NCI-H1092 (cell line): Measurements from ENCODE around the gene LARGE2.

Experiments used
- DNase-seq: peaks from one replicate; lab custom pipeline; 2025; lab: John Stamatoyannopoulos, UW

LARGE2 gene

DNA sequence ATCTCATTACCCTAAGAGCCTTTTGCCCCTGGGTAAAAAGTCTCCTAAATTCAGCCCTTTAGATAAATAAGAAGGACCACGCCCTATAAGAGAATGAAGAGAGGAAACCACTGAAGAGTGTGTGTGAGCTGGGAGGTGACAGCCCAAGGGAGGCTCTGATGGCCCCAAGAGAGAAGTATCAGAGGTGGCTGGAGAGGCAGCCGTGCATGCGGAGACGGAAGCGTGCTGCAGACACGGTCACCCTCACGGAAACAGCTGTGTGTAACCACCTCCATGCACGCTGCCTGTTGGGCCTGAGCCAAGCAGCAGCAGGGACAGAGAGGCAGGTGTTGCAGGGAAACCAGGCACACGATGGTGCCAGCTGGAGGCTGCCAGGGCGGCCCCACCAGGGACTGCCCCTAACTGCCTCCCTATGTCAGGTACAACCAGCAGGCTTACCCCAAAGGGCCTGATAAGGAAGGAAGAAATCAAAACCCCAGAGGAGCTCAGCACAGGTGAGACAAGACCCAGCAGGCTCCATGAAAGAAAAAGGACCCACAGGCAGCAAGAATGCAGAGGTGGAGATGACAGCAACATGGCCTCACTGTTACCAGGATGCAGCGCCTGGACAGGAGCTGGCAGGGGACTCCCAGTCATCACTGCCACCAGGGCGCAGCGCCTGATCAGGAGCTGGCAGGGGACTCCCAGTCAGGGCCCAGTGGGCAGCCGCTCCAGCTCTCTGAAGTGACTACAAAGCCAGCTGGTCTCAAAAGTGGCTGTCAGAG is 7.8 kb downstream of the LARGE2 start:
- DNase-seq: peak; percentile 83

- no peak for DNase-seq
Observed at GRCh38 chr11:45930951-45931570, 8.6 kb downstream of the LARGE2 start.

DNA sequence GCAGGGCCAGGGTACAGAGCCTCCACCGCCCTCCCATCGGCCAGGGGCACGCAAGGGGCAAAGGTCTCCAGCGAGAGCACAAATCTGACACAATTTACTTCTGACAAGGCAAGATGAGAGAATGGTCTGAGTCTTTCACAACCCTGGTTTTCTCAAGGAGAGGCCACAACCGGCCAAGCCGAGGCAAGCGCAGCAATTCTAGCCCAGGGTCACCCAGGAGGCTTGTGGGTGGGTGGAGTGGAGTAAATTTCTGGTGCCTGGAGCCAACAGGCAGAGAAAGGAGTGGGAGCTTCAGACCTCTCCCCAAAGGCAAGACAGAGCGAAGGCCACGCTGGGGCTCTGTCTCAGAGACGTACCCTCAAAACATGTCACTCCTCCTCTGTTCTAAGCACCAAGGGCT is 9.3 kb downstream of the LARGE2 start:
- DNase-seq: no peak

DNA sequence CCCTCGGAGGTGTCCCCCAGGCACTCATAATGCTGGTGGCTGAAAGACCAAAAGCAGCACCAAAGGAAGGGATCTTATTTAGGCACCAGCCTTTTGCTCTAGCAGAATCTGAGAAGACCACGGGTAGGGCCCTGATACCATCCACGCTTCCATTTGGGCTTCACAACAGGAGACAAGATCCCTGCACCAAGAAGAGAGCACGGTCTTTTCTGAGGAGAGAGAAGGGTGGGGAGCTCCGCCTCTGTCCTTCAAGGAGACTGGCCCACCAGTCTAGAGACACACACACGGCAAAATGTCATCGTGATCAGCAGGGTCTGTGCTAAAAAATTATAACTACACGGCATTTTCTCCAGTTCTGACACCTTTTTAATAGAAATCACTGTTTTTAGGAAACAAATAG is 9.8 kb downstream of the LARGE2 start:
- no peak for DNase-seq

DNA sequence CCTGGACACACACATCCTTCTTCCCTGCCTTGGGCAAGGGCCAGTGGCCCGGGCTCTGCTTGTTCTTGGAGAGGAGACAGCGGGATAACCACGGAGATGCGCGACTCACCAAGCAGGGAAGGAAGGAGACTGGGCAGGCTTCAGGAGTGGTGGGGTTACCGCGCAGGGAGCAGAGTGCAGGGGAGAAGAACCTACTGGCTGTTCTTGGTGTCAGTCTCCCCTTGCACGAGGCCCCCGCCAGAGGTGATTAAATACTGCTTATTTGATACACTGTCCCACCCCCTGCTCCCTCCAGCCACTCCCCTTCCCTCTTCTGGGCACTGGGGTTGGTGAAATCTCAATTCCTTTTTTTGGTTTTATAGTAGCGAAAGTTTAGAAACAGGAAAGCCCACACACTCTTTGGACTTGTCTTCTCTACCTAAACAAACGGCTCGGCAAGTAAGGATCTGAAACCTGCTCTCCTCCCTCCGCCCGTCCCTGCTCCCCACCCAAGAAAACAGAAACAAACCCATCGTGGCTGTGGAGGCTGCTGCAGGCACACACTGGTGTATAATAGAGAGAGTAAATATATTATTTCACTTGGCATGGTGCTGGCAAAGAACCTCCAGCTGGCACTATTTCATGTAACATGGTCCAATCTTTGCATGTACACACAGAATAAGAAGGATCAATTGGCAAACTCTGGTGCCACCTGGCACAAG is 10.8 kb downstream of the LARGE2 start:
- no peak for DNase-seq

GRCh38 chr11:45933846-45934579 is 11.6 kb downstream of the LARGE2 start:
- no peak for DNase-seq

GRCh38 chr11:45934580-45935318 is 12.3 kb downstream of the LARGE2 start:
- no peak for DNase-seq

DNA sequence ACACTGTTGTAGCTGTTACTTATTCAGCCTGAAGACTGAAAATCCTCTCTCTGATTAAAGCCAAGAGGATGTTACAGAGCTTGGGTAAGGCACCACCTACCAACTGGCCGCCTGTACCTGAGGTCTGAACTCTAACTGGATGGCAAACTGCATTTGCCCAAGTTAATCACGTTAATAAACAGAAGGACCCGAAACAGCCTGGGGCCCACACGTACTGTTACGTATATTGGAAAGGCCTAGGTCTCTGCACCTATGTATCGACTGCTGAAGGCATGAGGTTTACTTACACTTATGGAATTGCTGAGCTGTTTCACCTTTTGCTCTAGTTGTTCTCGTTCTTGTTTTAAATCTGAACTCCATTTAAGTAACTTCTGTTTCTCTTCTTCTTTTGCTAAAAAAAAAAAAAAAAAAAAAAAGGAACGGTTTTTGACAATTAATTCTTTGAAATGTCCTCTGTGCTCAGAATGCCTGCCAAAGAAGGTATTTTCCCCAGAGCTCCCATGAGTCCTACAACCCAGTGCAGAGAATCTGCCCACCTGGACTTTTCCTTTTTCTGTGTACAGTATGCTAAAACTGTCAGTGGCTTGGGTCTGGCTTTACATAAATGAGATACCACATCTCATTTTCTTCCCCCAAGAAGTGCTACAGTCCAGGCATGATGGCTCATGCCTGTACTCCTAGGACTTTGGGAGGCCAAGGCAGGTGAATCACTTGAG is 13.1 kb downstream of the LARGE2 start:
- DNase-seq: no peak

DNA sequence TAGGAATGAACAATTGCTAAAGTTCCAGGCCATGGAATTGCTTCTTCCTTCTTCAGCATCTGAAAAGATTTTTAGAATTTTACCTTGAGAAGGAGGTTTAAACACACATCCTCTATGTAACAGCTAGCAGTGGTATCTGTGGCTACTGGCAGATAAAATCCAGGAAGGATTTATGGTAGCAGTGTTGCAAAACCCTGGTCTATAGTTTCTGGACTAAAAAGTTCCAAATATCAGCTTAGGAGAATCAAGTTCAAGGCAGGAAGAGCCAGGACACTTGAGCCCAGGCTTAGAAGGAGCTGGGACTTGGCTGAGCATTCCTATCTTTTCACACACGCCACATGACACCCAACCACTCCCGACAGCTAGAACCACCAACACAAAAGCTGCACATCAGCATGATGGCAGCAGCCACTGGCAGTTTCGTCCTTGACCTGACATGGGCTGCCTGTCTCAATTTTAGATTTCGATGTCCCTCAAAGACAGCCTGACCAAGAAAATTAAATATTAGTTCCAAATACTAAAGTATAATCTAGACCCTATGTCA is 14.1 kb downstream of the LARGE2 start:
- no peak for DNase-seq

DNA sequence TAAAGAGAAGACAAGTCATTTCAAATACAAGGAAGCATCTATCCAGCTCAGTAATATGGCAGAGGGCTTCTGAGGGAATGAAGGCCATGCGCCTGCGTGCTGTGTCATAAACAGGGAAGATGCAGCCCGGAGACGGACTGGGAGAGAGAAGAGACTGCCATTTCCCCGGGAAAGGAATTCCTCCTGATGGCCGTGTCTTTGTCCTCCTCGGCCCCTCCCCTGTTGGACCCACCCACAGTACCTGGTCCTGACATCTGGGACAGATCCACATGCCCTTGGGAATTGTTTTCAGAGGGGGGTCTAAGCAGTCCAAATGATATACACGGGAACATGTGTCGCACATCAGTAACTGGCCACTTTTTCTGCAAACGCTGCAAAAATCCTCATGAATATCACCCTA is 15.5 kb downstream of the LARGE2 start:
- DNase-seq: no peak

- DNase-seq: no peak
Observed at GRCh38 chr11:45939836-45940235, 17.4 kb downstream of the LARGE2 start.

DNA sequence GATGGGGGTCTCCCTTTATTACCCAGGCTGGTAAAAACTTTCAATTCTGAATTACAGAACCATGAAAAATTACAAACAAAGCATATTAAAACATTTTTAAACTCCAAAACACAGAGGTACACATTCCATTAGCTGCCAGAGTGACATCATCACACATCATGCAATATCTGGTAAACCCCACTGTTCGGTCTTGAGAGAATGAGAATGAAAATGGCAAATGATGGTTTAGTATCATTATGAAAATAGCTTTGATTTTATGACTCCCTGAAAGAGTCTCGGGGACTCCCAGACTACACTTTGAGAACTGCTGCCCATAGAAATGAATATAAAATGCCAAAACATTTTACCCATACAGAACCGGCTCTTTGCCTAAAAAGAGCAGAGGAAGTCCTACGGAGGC is 18.8 kb downstream of the LARGE2 start:
- no peak for DNase-seq

GRCh38 chr11:45942381-45942780 is 19.9 kb downstream of the LARGE2 start:
- DNase-seq: no peak

GRCh38 chr11:45945397-45945999 is 23.0 kb downstream of the LARGE2 start:
- no peak for DNase-seq

DNA sequence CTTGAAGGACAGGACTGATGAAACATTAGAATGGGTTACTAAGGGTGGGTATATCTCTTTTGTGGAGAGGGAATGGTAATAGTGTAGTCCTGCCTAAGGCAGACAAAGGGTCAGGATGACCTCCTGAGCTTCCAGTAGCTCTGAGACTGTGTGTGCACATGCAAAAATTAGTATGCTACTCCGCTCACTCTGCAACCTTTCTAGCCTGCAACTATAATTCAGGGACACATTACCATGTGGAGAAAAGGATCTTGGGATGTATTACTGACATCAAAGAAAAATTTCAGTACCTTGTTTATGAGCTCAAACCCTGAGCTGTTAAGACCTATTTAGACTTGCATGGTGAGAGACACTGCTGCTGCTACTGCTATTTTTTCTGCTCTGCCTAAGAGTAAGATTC is 25.4 kb downstream of the LARGE2 start:
- no peak for DNase-seq

DNA sequence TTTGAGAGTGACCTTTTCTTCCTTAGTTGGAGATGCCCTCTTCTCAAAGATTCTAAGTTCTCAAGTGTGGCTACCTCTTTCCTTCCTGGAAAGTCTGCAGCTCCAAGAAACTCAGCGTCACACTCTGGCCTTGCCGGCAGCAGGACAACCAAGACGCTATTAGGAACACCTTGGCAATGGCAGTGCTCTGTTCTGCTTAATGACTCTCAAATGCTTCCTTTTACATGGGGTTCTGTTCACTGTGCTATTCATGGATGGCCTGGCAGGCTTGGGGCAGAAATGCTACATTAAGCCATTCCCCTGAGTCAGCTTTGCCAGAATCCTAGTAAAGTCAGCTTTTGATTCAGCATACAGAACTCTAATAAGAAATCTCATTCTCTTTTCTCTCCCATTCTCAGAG is 25.9 kb downstream of the LARGE2 start:
- no peak for DNase-seq

DNA sequence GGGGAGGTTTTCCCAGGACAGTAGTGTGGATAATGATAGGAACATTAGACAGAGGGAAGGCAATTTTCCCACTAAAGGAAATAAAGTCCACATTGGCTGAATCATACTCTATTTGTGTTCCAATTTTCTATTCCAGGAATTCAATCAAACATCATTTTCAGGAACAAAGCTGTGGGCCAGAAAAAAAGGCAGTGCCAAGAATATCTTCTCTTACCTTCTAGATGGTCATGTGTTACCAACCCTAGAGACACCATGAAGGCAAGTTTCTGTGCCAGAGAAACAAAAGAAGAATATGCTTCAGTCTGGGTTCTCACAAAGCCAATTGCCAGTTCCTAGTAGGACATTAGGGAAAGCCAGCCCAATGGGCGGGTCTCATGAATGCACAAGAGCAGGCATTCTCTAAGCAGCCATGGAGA is 27.5 kb downstream of the LARGE2 start:
- no peak for DNase-seq

DNA sequence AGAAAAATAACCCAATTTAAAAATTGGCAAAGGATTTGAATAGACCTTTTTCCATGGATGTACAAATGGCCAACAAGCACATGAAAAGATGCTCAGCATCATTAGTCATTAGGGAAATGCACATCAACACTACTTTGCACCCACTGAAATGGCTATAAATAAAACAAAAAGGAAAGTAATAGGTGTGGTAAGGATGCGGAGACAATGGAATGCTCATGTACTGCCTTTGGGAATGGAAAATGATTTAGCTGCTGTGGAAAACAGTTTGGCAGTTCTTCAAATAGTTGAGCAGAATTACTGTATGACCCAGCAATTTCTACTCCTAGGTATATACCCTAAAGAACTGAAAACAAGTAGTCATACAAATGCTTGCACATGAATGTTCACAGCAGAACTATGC is 37.4 kb downstream of the LARGE2 start:
- DNase-seq: no peak

DNA sequence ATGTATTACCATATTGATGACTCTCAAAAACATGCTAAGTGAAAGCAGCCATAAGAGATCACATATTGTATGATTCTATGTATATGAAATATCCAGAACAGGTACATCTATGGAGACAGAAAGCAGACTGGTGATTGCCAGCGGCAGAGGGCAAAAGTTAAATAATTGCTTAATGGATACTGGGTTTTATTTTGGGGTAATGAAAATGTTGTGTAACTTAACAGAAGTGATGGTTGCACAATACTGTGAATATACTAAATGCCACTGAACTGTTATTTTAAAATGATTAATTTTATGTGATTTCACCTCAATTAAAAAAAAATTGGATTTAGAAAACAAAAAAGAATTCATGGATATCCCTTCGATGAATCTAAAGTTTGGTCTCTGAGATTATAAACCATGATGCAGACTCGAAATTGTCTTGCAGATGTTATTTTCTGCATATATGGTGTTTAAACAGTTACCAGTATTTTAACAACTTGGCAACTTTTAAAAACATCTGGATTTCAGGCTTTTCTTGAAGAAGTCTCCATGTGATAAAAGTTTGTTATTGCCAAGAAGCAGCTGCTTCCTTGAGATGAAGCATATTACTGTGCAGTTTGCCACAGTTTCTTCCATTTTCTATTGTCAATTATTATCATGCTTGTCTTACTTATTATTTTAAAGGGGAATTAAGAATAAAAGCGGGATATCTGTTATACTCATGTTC is 38.1 kb downstream of the LARGE2 start:
- DNase-seq: no peak

DNA sequence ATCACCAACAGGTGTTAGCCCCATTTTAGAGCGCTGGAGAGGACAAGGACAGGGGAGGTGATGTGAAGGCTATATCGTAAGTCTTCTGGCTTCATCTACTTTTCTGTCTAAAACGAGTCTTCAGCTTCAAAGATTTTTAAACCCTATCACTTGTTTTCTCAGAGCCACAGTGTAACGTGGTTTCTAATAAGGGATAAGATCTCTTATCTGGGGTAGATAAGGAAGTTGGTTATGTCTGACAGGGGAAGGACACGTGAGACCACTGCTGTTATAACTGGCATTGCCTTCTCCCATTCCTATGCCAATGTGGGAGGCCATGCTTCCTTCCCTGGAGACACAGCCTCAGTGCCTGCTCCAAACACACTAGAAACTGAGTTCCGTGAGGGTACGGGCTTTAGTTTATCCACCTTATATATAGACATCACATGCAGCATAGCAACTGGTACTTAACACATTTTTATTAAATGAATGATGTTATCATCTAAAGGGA is 39.3 kb downstream of the LARGE2 start:
- DNase-seq: no peak
